Hepatocyte (in vitro differentiated cells): Measurements from ENCODE around the gene DMD. TPM values are rescaled to one million over a fixed set of nuclear protein-coding genes. Genes with fewer than 3 reads are reported as not detected.
"Not testable (repeated sequence)": the region's sequence is repeated elsewhere in the genome, so short reads cannot be mapped to it uniquely, and the experiment has no call there.

Source experiments
- DNase-seq: peaks from one replicate; pipeline ENCODE4 v3.0.0-alpha.2; 2016; ENCODE audit warnings: low spot score
- H2AFZ ChIP-seq: fragments of 200-600 bp; sonication (generic); 2 replicates; pipeline ENCODE4 v1.6.0; 2016; ENCODE audit warnings: antibody characterized with exemption, mild to moderate bottlenecking
- H3K27ac ChIP-seq: fragments of 200-600 bp; sonication (generic); 2 replicates; pipeline ENCODE4 v1.5.1; 2016; ENCODE audit warnings: mild to moderate bottlenecking
- H3K27me3 ChIP-seq: fragments of 200-600 bp; sonication (generic); 2 replicates; pipeline ENCODE4 v1.6.1; 2016
- H3K36me3 ChIP-seq: fragments of 200-600 bp; sonication (generic); replicated peaks from 2 replicates; pipeline ENCODE4 v1.5.1; 2016; ENCODE audit warnings: low read depth; ENCODE audit not compliant: insufficient read depth
- H3K4me1 ChIP-seq: fragments of 200-600 bp; sonication (generic); 2 replicates; pipeline ENCODE4 v1.5.1; 2016; ENCODE audit warnings: mild to moderate bottlenecking, moderate library complexity; ENCODE audit not compliant: insufficient read depth
- H3K4me2 ChIP-seq: fragments of 200-600 bp; sonication (generic); 2 replicates; pipeline ENCODE4 v1.6.0; 2016
- H3K4me3 ChIP-seq: fragments of 200-600 bp; sonication (generic); 2 replicates; pipeline ENCODE4 v1.5.1; 2016; ENCODE audit warnings: mild to moderate bottlenecking
- H3K79me2 ChIP-seq: fragments of 200-600 bp; sonication (generic); 2 replicates; pipeline ENCODE4 v1.6.0; 2017; ENCODE audit warnings: mild to moderate bottlenecking
- H3K9me2 ChIP-seq: fragments of 200-600 bp; sonication (generic); replicated peaks from 2 replicates; pipeline ENCODE4 v1.6.0; 2017; ENCODE audit warnings: mild to moderate bottlenecking; ENCODE audit not compliant: insufficient read depth
- H3K9me3 ChIP-seq: fragments of 200-600 bp; sonication (generic); 2 replicates; pipeline ENCODE4 v1.5.1; 2016; ENCODE audit warnings: low read depth, mild to moderate bottlenecking
- H4K20me1 ChIP-seq: fragments of 200-600 bp; sonication (generic); 2 replicates; pipeline ENCODE4 v1.6.0; 2016; ENCODE audit warnings: mild to moderate bottlenecking; ENCODE audit not compliant: insufficient read depth, poor library complexity, severe bottlenecking
- EZH2 ChIP-seq: fragments of 200-600 bp; sonication (generic); IDR thresholded peaks from 2 replicates; pipeline ENCODE4 v1.6.1; 2016; ENCODE audit warnings: antibody characterized with exemption, mild to moderate bottlenecking, borderline replicate concordance
- EZH2phosphoT487 ChIP-seq: fragments of 200-600 bp; sonication (generic); IDR thresholded peaks from one replicate; pipeline ENCODE4 v1.6.1; 2018; ENCODE audit warnings: antibody characterized with exemption, mild to moderate bottlenecking, low read depth, moderate library complexity; ENCODE audit not compliant: unreplicated experiment, severe bottlenecking
- WGBS: methylation state at CpG from one replicate; pipeline ENCODE4 v1.1.6; 2016; ENCODE audit warnings: low lambda C conversion rate; ENCODE audit errors: missing lambda C conversion rate; 5-methylcytosine and 5-hydroxymethylcytosine counted together
- polyA plus RNA-seq: library from polyadenylated mRNA; unstranded; fragments of >200 nt; fragmentation: Nextera tagmentation; extraction: Ambion mirVana; gene quantifications from 2 replicates; pipeline ENCODE4 v1.2.1, GENCODE V29; 2016
- total RNA-seq: library from RNA; depleted of rRNA; stranded (reverse); fragments of >200 nt; gene quantifications from 2 replicates; pipeline ENCODE4 v1.2.3, GENCODE V29; 2014
- TF ChIP-seq, protein P1 (sequence below): fragments of 200-600 bp; sonication (generic); IDR thresholded peaks from 2 replicates; pipeline ENCODE4 v1.5.1; 2016; ENCODE audit warnings: antibody characterized with exemption, mild to moderate bottlenecking; ENCODE audit not compliant: poor library complexity

The DMD gene
- total and polyA plus RNA-seq, 2 experiments from 2014 or later: 14.2 to 27.8 TPM

DNA sequence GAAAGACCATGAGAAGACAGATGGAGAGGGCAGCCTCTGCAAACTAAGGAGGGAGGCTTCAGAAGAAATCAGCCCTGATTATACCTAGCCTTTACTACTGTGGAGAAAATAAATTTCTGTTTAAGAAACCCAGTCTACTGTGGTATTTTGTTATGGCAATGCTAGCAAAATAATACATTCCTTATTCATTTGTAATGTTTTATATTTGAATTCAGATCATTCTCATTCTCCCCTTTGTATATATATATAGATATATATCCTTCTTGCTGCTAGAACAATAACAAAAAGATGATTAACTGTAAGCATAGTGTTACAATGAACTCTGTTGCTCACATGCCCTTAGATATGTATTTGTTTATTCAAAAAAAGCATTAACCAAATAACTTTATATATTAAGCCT, 22.5 kb downstream of the DMD start:
- DNase-seq: no peak
- no peaks in the 10 kb centered on the region for H3K36me3 ChIP-seq
- H3K9me3 ChIP-seq: no peaks in the 10 kb centered on the region
- no peak overlapping the region for H2AFZ ChIP-seq
- no peaks in the 10 kb centered on the region for H3K27me3 ChIP-seq
- H3K4me2 ChIP-seq: no peak overlapping the region
- TF ChIP-seq, protein P1, sequence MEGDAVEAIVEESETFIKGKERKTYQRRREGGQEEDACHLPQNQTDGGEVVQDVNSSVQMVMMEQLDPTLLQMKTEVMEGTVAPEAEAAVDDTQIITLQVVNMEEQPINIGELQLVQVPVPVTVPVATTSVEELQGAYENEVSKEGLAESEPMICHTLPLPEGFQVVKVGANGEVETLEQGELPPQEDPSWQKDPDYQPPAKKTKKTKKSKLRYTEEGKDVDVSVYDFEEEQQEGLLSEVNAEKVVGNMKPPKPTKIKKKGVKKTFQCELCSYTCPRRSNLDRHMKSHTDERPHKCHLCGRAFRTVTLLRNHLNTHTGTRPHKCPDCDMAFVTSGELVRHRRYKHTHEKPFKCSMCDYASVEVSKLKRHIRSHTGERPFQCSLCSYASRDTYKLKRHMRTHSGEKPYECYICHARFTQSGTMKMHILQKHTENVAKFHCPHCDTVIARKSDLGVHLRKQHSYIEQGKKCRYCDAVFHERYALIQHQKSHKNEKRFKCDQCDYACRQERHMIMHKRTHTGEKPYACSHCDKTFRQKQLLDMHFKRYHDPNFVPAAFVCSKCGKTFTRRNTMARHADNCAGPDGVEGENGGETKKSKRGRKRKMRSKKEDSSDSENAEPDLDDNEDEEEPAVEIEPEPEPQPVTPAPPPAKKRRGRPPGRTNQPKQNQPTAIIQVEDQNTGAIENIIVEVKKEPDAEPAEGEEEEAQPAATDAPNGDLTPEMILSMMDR: no peak
- TF ChIP-seq EZH2 (no peak), EZH2phosphoT487 (no peak)
- H3K4me3 ChIP-seq: no peak overlapping the region
- H3K9me2 ChIP-seq: no peaks in the 10 kb centered on the region
- no peak overlapping the region for H3K27ac ChIP-seq
- no peaks in the 10 kb centered on the region for H3K79me2 ChIP-seq
- no peaks in the 10 kb centered on the region for H4K20me1 ChIP-seq
- H3K4me1 ChIP-seq: peaks cover 3% of the 10 kb centered on the region

DNA sequence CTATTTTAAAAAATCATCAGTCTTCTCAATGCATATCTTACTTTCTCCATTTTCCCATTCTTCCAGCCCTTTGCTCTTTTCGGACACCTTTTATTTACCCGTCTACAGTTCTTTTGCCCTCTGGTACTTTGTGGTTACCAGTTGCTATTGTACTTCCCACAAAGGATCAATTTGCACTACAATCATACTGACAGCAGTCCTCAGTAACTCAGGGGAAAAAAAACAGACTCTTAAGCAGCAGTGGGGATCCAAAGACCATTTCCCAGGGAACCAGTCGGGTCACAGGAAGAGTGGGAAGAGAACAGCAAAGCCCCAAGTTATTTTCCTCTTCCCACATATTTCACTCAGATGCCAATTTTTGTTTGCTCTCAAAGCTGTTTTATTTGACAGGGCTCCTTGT, 23.1 kb downstream of the DMD start:
- Histone ChIP-seq H3K79me2 (no peaks in the 10 kb centered on the region), H3K4me2 (no peak overlapping the region), H3K27me3 (no peaks in the 10 kb centered on the region), H3K9me2 (no peaks in the 10 kb centered on the region), H3K36me3 (no peaks in the 10 kb centered on the region), H3K27ac (no peak overlapping the region), H3K4me1 (peaks cover 6% of the 10 kb centered on the region), H3K4me3 (no peak overlapping the region), H3K9me3 (no peaks in the 10 kb centered on the region), H2AFZ (no peak overlapping the region), H4K20me1 (no peaks in the 10 kb centered on the region)
- 14% methylated on average over 3 of the region's 3 CpGs for WGBS
- TF ChIP-seq EZH2phosphoT487 (no peak), EZH2 (no peak)
- TF ChIP-seq, protein P1: no peak
- DNase-seq: no peak

DNA sequence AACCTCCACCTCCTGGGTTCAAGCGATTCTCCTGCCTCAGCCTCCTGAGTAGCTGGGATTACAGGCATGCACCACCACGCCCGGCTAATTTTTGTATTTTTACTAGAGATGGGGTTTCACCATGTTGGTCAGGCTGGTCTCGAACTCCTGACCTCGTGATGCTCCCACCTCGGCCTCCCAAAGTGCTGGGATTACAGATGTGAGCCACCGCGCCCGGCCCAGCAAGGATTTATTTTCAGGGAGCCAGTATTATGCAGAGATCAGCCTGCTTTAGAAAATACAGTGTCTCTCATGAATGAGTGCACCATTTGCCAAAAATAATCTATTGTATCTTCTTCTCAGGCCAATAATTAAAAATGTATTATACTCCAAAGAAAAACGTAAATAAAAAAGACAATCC, 26.5 kb downstream of the DMD start:
- H3K79me2 ChIP-seq, H3K4me2 ChIP-seq, H3K9me3 ChIP-seq, H3K36me3 ChIP-seq, DNase-seq, H2AFZ ChIP-seq, H3K9me2 ChIP-seq, H3K4me3 ChIP-seq, H4K20me1 ChIP-seq, H3K27me3 ChIP-seq, H3K4me1 ChIP-seq, H3K27ac ChIP-seq: not testable (repeated sequence)
- 94% methylated on average over 10 of the region's 10 CpGs for WGBS

DNA sequence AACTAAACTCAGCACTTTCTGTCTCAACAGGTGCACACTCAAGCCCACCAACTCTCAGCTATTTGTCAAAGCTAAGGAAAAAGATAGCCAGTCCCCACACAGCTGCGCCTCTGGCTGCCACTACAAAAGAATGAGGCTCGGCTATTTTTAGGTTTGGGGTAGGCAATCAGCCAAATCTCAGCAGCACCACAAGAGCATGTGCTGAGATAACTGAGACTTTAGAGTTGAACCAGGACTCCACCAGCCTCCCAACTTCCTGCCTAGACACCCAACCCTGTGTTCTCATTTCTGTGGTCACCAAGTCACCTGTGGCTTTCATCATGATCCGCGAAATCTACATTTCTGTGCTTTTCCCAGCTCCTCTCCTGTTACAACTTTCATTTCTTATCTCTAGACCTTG, 28.0 kb downstream of the DMD start:
- DNase-seq: peak; percentile 15
- Histone ChIP-seq H3K9me2 (no peaks in the 10 kb centered on the region), H3K27me3 (no peaks in the 10 kb centered on the region), H4K20me1 (no peaks in the 10 kb centered on the region), H3K9me3 (no peaks in the 10 kb centered on the region), H3K4me3 (no peak overlapping the region), H3K79me2 (no peaks in the 10 kb centered on the region), H3K4me1 (peaks cover 6% of the 10 kb centered on the region), H3K27ac (no peak overlapping the region), H2AFZ (no peak overlapping the region), H3K4me2 (no peak overlapping the region), H3K36me3 (no peaks in the 10 kb centered on the region)
- TF ChIP-seq, protein P1: no peak
- TF ChIP-seq EZH2phosphoT487 (no peak), EZH2 (no peak)
- 41% methylated on average over 4 of the region's 4 CpGs for WGBS
